IMR-90 (cell line): ENCODE results near the gene CENPF. TPM values are rescaled to one million over a fixed set of nuclear protein-coding genes. Genes with fewer than 3 reads are reported as not detected.

Source experiments
- ATAC-seq: fragments of 200-7000 bp; cut with Tn5 transposase; 2 replicates; pipeline ENCODE4 v1.9.1; 2020; ENCODE audit warnings: low read depth, mild to moderate bottlenecking, moderate library complexity
- BruUV-seq: library from RNA; stranded (reverse); fragments of 400-500 nt; replicated peaks from 2 replicates; lab custom pipeline; 2021; lab: Mats Ljungman, UMichigan
- CTCF ChIA-PET: fragments of 300-600 bp; formaldehyde crosslinking; extraction: SDS; loops from one replicate; lab custom pipeline; 2021; ENCODE audit warnings: antibody characterized with exemption; lab: Yijun Ruan, JAX
- POLR2A ChIA-PET: fragments of 300-600 bp; sonication (Branson Sonifier 250); formaldehyde crosslinking; loops from one replicate; lab custom pipeline; 2022; ENCODE audit warnings: antibody characterized with exemption; ENCODE audit not compliant: unreplicated experiment; lab: Charles Lee
- DNase-seq: peaks from one replicate; pipeline ENCODE4 v3.0.0; 2013
- H2AFZ ChIP-seq: replicated peaks from 2 replicates; pipeline ENCODE3; 2013; ENCODE audit warnings: low read length, mild to moderate bottlenecking; ENCODE audit not compliant: poor library complexity
- H2AK5ac ChIP-seq: 2 replicates; pipeline ENCODE4 v1.6.1; 2013; ENCODE audit warnings: low read depth, low read length, inconsistent platforms
- H2AK9ac ChIP-seq: replicated peaks from 2 replicates; pipeline ENCODE3; 2013; ENCODE audit warnings: mild to moderate bottlenecking, low read depth, low read length, moderate library complexity; ENCODE audit not compliant: poor library complexity
- H2BK120ac ChIP-seq: 2 replicates; pipeline ENCODE4 v1.6.1; 2013; ENCODE audit warnings: low read depth, low read length, inconsistent platforms
- H2BK15ac ChIP-seq: 3 replicates; pipeline ENCODE4 v1.6.1; 2013; ENCODE audit warnings: low read depth, low read length, inconsistent platforms
- H2BK20ac ChIP-seq: 2 replicates; pipeline ENCODE4 v1.6.1; 2013; ENCODE audit warnings: low read depth, mild to moderate bottlenecking, inconsistent platforms, low read length, moderate library complexity
- H2BK5ac ChIP-seq: 2 replicates; pipeline ENCODE4 v1.6.1; 2013; ENCODE audit warnings: mild to moderate bottlenecking, low read depth, low read length, inconsistent platforms; ENCODE audit not compliant: poor library complexity, severe bottlenecking
- H3K14ac ChIP-seq: replicated peaks from 2 replicates; pipeline ENCODE4 v1.6.1; 2013; ENCODE audit warnings: low read depth, low read length, inconsistent platforms
- H3K18ac ChIP-seq: 2 replicates; pipeline ENCODE4 v1.6.1; 2013; ENCODE audit warnings: low read depth, low read length, control low read depth
- H3K23ac ChIP-seq: 2 replicates; pipeline ENCODE4 v1.6.1; 2013; ENCODE audit warnings: low read depth, low read length, inconsistent platforms
- H3K27ac ChIP-seq: 2 replicates; pipeline ENCODE4 v1.5.1; 2013; ENCODE audit warnings: mild to moderate bottlenecking, control low read depth, low read length; ENCODE audit not compliant: insufficient read depth
- H3K27me3 ChIP-seq: 2 replicates; pipeline ENCODE4 v1.6.1; 2013; ENCODE audit warnings: low read length; ENCODE audit not compliant: control insufficient read depth, insufficient read depth
- H3K36me3 ChIP-seq: 2 replicates; pipeline ENCODE4 v1.6.1; 2013; ENCODE audit warnings: low read length, mixed read lengths; ENCODE audit not compliant: control insufficient read depth, insufficient read depth
- H3K4ac ChIP-seq: 2 replicates; pipeline ENCODE4 v1.6.1; 2013; ENCODE audit warnings: low read depth, low read length, inconsistent platforms
- H3K4me1 ChIP-seq: 2 replicates; pipeline ENCODE4 v1.6.1; 2013; ENCODE audit warnings: low read length, mixed read lengths; ENCODE audit not compliant: control insufficient read depth, insufficient read depth
- H3K4me2 ChIP-seq: 2 replicates; pipeline ENCODE4 v1.6.1; 2013; ENCODE audit warnings: low read depth, mild to moderate bottlenecking, control low read depth, low read length, moderate library complexity
- H3K4me3 ChIP-seq: 2 replicates; pipeline ENCODE4 v1.5.1; 2013; ENCODE audit warnings: low read depth, mild to moderate bottlenecking, control low read depth, low read length, moderate library complexity; ENCODE audit not compliant: insufficient read depth
- H3K56ac ChIP-seq: 2 replicates; pipeline ENCODE4 v1.6.1; 2013; ENCODE audit warnings: low read length, inconsistent platforms; ENCODE audit not compliant: insufficient read depth; ENCODE audit errors: extremely low read depth
- H3K79me1 ChIP-seq, 2 experiments: 2 replicates each; pipeline ENCODE4 v1.6.1; 2013; ENCODE audit warnings: low read length in 2 of 2, inconsistent platforms in 1 of 2, low read depth in 1 of 2
- H3K9ac ChIP-seq: 2 replicates; pipeline ENCODE4 v1.6.1; 2013; ENCODE audit warnings: low read depth, low read length, control low read depth
- H3K9me1 ChIP-seq: 2 replicates; pipeline ENCODE4 v1.6.1; 2013; ENCODE audit warnings: low read length, inconsistent platforms; ENCODE audit not compliant: insufficient read depth
- H3K9me3 ChIP-seq: 2 replicates; pipeline ENCODE4 v1.6.1; 2013; ENCODE audit warnings: low read length; ENCODE audit not compliant: control insufficient read depth, insufficient read depth
- H4K20me1 ChIP-seq: 2 replicates; pipeline ENCODE4 v1.6.1; 2013; ENCODE audit warnings: low read length, inconsistent platforms; ENCODE audit not compliant: insufficient read depth
- H4K5ac ChIP-seq: 2 replicates; pipeline ENCODE4 v1.6.1; 2013; ENCODE audit warnings: mild to moderate bottlenecking, low read depth, low read length, control low read depth
- H4K8ac ChIP-seq, 2 experiments: 2 replicates each; pipeline ENCODE4 v1.6.1; 2013; ENCODE audit warnings: low read depth in 2 of 2, low read length in 2 of 2, control low read depth in 1 of 2, inconsistent platforms in 1 of 2
- H4K91ac ChIP-seq: 2 replicates; pipeline ENCODE4 v1.6.1; 2013; ENCODE audit warnings: low read depth, low read length, inconsistent platforms; ENCODE audit not compliant: insufficient read depth
- CTCF ChIP-seq: conservative IDR thresholded peaks from 2 replicates; pipeline ENCODE4 v1.5.1; 2012; ENCODE audit warnings: mild to moderate bottlenecking, low read depth, low read length, improper control_type of control experiment
- MAFK ChIP-seq: IDR thresholded peaks from 2 replicates; pipeline ENCODE4 v1.6.1; 2012; ENCODE audit warnings: low read depth, low read length, improper control_type of control experiment
- POLR2A ChIP-seq: IDR thresholded peaks from 2 replicates; pipeline ENCODE4 v1.6.1; 2012; ENCODE audit warnings: mild to moderate bottlenecking, low read depth, low read length
- RFX5 ChIP-seq: IDR thresholded peaks from 2 replicates; pipeline ENCODE4 v1.8.0; 2012; ENCODE audit warnings: low read depth, mild to moderate bottlenecking, low read length, moderate library complexity
- WGBS, 2 experiments: methylation state at CpG; one replicate each; pipeline versions ENCODE4 v1.1.5 to v1.1.7; 2013; ENCODE audit warnings: missing lambda C conversion rate in 2 of 2; ENCODE audit not compliant: insufficient read length in 1 of 2; ENCODE audit errors: extremely low coverage in 2 of 2; 5-methylcytosine and 5-hydroxymethylcytosine counted together
- dilution Hi-C: fragments of 300-500 bp; cut with HindIII; formaldehyde crosslinking; loops from one replicate; pipeline ENCODE4 v1.14.3; 2018; ENCODE audit warnings: low sequenced_read_pairs; ENCODE audit not compliant: unreplicated experiment
- in situ Hi-C: fragments of 300-500 bp; cut with MboI; formaldehyde crosslinking; loops from 3 replicates; pipeline ENCODE4 v1.14.3; 2019; ENCODE audit warnings: low sequenced_read_pairs, inconsistent platforms, mixed read lengths
- intact Hi-C: fragments of 100-400 bp; cut with micrococcal nuclease; formaldehyde crosslinking; loops from 2 replicates; pipeline ENCODE4 v1.10.0; 2022
- polyA plus RNA-seq, 3 experiments: library from polyadenylated mRNA; depleted of rRNA; stranded (reverse); fragments of >200 nt; gene quantifications; 2 replicates each; pipeline ENCODE4 v1.2.3, GENCODE V29; 2012; ENCODE audit warnings: low replicate concordance in 1 of 3
- total RNA-seq: library from RNA; depleted of rRNA; stranded (reverse); fragments of >200 nt; gene quantifications from 2 replicates; pipeline ENCODE4 v1.2.3, GENCODE V29; 2012

The CENPF gene
- total and polyA plus RNA-seq, 2 of the 4 experiments (the other 2 are of a cell fraction) = 20.9 to 51.8 TPM

DNA sequence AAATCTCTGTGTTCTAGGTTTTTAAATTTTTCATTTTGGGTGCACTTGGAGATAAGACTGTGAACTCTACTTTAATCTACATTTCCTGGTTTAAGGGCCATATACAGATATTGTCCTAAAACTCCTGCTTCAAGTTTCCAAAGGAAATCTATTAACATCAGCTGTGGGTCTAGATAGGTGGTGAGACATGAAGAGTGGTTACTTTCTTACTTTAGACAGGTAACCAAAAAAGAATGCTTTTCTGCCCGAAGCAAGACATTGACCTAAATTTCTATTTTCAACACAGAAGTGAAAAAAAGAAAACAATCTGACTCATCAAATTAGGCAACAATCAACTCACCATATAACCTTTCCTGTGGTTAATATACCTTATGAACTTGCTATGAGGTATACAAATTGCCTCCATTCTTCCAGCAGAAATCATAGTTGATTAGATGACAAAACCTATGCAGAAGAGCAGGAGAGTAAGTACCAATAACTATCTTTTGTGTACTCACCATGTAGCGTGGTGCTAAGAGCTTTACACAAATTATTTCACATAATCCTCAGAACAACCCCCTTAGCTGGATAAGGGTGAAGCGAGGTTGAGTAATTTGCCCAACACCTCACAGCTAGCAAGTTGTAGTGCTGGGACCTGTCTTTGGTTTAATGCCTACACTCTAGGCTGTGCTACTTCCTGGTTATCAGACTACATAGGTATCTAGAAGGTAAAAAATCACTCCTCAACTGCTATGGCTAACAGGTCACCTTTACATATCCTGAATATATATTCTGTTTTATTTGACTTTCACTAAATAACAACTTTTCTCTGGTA is 28.2 kb upstream of the CENPF start:
- ChIA-PET POLR2A (no interaction called here), CTCF (interaction anchor here (1.3 kb wide), 1 partner anchor 9 kb away, joined by 5 read pairs; no protein-coding TSS in a partner anchor)

More for the DNA sequence above, 28.2 kb upstream of the CENPF start:
- no peak overlapping the region for H2BK5ac ChIP-seq
- in situ Hi-C loops (no loop called here), intact Hi-C loops (no loop called here), dilution Hi-C loops (no loop called here)
- WGBS, 2 experiments = no CpG with 5 or more reads among the region's 3 CpGs
- no peak overlapping the region for H2BK20ac ChIP-seq
- H2BK120ac ChIP-seq = no peak overlapping the region
- ATAC-seq (no peak), DNase-seq (no peak)
- no peak overlapping the region for H2AK9ac ChIP-seq
- no peak overlapping the region for H2BK15ac ChIP-seq
- no peak overlapping the region for H3K14ac ChIP-seq
- no TSS peak for BruUV-seq
- H3K36me3 ChIP-seq = no peaks in the 10 kb centered on the region
- H3K27ac ChIP-seq = no peak overlapping the region
- H2AFZ ChIP-seq = no peak overlapping the region
- H3K9ac ChIP-seq = no peak overlapping the region
- H2AK5ac ChIP-seq = no peak overlapping the region
- H4K5ac ChIP-seq = no peak overlapping the region
- no peak overlapping the region for H3K4ac ChIP-seq
- no peak overlapping the region for H3K4me3 ChIP-seq
- H3K4me1 ChIP-seq = peaks cover 3% of the 10 kb centered on the region
- H3K27me3 ChIP-seq = no peaks in the 10 kb centered on the region
- peaks cover 11% of the 10 kb centered on the region for H3K9me3 ChIP-seq
- no peak overlapping the region for H3K18ac ChIP-seq
- TF ChIP-seq MAFK (peak; percentile 32), RFX5 (no peak), POLR2A (no peak), CTCF (no peak)
- H3K23ac ChIP-seq = no peak overlapping the region
- H4K8ac ChIP-seq = no peak overlapping the region
- no peak overlapping the region for H4K91ac ChIP-seq
- H3K79me1 ChIP-seq = no peaks in the 10 kb centered on the region
- H3K4me2 ChIP-seq = no peak overlapping the region
- H3K9me1 ChIP-seq = no peaks in the 10 kb centered on the region
- no peaks in the 10 kb centered on the region for H4K20me1 ChIP-seq
- H3K56ac ChIP-seq = no peak overlapping the region
